GM21447 (cell line): ENCODE measurements around the gene CLCN7.
"Not testable (repeated sequence)": the region's sequence is repeated elsewhere in the genome, so short reads cannot be mapped to it uniquely, and the experiment has no call there.

Experiments used
- ATAC-seq: cut with Tn5 transposase; IDR thresholded peaks from one replicate; pipeline ENCODE4 v1.9.1; 2021; ENCODE audit not compliant: unreplicated experiment

The CLCN7 gene

DNA sequence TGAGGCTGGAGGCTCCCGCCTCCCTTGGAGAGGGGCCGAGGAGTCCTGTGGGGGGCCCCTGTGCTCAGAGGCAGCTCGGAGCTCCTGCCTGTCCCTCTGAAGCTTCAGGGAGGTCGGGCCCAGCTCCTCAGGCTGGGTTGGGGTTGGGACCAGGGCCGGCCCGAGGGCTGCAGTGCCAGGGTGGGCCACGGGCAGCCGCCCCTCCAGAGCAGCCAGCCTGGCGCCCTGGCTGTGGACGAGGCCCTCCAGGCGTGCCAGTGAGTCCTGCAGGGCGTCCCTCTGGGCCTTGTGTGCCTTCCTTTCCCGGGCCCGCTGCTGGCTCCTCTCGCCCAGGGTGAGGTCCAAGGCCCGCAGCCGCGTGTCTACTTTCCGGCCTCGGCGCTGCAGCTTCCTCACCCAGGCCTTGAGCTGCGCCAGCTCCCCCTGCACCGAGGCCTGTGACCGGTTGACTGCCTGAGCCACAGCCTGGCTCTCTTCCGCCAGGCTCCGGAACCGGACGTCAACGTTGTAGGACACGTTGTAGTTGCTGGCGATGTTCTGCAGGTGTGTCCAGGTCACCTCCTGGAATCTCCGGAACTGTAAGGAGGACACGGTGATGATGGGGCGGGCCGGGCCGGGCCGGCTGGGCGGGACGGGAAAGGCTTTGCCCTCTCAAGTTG lies 12.7 kb upstream of the CLCN7 start:
- ATAC-seq: no peak

GRCh38 chr16:1486551-1487390 lies 11.9 kb upstream of the CLCN7 start:
- ATAC-seq: no peak

GRCh38 chr16:1485847-1486496 lies 11.1 kb upstream of the CLCN7 start:
- no peak for ATAC-seq

GRCh38 chr16:1481906-1482835 lies 7.3 kb upstream of the CLCN7 start:
- ATAC-seq: no peak

DNA sequence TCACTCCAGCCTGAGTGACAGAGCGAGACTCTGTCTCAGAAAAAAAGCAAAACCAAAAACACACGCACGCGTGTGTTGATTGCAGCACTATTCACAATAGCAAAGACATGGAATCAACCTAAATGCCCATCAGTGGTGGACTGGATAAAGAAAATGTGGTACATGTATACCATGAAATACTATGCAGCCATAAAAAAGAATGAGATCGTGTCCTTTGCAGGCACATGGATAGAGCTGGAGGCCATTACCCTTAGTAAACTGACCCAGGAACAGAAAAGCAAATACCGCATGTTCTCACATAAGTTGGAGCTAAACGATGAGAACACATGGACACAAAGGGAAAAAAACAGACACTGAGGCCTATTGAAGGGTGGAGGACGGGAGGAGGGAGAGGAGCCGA lies 4.1 kb upstream of the CLCN7 start:
- not testable (repeated sequence) for ATAC-seq

- no peak for ATAC-seq
Observed at GRCh38 chr16:1477033-1477432, 2.2 kb upstream of the CLCN7 start.

- no peak for ATAC-seq
Observed at GRCh38 chr16:1475552-1476114, 805 bp upstream of the CLCN7 start.

GRCh38 chr16:1474082-1474795 lies 589 bp downstream of the CLCN7 start:
- peak; percentile 18 for ATAC-seq

DNA sequence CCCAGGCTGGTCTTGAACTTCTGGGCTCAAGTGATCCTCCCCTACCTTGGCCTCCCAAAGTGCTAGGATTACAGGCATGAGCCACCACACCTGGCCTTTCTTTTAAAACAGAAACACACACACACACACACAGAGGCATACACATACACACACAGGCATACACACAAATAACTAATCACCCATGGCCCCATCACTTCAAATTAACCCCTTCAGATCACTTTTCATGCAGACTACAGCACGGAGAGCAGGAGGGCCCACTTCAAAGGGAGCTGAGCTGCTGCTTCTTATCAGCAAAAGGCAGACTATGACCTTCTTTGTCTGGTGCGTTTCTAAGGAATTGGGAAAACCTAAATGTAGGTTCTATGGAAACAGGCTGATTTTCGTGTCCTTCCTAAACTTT lies 1.9 kb downstream of the CLCN7 start:
- ATAC-seq: no peak

DNA sequence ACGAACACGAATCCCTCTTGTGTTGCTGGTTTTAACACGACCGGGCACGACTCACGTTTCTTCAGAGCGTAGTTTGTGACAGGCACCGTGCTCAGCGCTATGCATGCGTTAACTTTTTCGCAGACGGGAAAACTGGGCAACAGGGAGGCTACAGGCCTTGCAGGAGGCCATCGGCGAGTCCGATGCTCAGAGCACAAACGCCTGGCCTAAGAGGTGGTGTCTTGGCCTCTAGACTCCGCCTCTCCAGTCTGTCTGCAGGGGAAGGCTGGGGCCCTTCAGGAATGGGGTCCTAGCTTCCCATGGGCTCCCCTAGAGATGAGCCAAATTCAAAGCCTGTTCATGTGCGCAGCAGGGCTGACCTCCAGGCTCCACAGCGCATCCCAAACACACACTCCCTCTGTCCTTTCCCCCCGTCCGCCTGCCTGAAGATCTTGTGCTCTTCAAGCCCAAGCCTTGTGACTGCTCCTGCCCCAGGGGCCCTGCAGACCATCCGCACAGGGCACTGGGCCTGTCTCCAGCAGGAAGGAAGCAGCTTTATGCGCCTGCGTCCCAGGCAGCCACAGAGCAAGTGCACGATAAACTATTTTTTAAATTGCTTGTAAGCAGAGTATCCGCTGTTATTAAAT lies 3.1 kb downstream of the CLCN7 start:
- ATAC-seq: no peak

GRCh38 chr16:1470481-1471251 lies 4.2 kb downstream of the CLCN7 start:
- no peak for ATAC-seq

DNA sequence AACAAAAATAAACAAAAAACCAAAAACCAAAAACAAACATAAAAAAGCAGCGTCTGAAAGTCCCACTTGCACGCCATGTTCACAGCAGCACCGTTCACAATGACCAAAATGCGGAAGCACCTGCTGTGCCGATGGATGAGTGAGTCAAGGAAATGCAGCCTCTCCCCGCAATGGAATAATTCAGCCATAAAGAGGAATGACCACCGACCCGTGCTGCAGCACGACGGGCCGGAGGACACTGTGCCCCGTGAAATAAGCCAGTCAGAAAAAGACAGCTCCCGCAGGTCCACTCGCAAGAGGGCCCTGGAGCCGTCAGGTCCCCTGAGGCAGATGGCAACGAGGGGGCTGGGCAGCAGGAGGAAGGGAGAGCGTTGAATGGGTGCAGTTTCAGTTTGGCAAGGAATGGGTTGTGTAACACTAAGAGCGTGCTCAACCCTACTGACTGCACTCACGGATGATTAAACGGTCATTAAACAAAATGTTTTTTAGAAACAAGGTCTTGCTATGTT lies 5.1 kb downstream of the CLCN7 start:
- no peak for ATAC-seq

DNA sequence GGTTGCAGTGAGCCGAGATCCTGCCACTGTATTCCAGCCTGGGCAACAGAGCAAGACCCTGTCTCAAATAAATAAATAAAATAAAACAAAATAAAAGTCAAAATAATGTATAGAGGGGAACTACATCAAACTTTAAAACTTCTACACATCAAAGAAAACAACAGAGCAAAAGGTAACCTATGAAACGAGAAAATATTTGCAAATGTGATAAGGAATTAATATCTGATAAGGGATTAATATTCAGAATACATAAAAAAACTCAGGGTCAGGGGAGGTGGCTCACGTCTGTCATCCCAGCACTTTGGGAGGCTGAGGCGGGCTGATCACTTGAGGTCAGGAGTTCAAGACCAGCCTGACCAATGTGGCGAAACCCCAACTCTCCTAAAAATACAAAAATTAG lies 5.7 kb downstream of the CLCN7 start:
- ATAC-seq: not testable (repeated sequence)

- no peak for ATAC-seq
Observed at GRCh38 chr16:1468426-1468810, 6.4 kb downstream of the CLCN7 start.

DNA sequence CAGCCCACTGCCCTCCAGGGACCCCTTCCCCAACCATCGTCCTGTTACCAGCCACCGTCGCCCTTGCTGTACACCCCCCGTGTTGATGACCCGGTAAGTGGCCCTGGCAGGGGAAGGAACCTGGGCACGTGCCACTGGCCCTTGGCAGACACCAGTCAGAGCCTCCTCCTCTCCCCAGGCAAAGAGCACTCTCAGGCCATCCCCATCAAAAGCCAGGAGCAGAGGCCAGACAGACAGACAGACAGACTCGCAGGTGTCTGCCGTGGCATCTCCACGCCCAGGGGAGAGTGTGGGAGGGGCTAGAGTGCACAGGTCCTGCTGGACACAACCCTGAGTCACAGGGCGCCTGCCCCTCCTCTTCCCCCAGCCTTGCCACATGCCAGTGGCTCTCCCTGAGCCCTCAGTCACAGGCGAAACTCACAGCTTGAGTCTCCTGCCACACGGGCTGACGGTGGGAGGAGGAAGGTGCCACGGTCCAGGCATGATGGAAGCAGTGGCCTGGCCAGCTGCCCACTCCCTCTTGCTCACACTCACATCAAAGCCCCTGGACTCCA lies 7.8 kb downstream of the CLCN7 start:
- no peak for ATAC-seq

DNA sequence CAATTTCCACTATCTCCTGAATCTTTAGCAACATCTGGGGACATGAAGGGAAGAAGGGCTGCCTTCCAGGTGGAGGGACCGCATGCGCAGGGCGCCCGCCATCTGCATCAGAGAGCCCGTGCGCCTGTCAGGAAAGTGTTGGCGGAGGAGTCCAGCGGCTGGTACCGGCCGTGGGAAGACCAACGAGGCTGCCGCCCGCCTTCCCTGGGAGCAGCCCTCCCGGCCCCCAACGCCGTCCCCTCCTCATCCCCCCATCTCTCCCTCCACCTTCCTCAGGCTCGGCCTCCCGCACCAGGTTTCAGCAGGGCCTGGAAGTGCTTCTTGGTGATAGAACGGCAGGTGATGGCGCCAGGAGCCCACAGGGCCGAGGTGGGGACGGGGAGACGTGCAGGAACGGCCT lies 8.8 kb downstream of the CLCN7 start:
- ATAC-seq: no peak

DNA sequence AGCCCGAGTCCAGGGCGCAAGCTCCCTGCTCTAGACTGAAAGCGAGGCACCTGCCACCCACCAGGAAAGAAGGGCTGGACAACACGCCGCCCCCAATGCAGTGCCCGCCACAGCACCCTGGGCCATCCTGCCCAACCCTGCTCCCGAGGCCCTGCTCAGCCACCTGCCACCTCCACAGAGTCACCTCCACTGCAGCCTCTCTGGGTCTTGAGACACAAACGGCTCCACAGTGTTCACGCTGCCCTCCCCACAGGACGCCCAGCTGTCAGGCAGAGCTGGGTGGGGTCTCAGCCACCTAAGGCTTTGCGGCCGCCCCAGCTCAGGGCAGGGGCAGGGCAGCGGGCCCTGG lies 9.3 kb downstream of the CLCN7 start:
- ATAC-seq: no peak

DNA sequence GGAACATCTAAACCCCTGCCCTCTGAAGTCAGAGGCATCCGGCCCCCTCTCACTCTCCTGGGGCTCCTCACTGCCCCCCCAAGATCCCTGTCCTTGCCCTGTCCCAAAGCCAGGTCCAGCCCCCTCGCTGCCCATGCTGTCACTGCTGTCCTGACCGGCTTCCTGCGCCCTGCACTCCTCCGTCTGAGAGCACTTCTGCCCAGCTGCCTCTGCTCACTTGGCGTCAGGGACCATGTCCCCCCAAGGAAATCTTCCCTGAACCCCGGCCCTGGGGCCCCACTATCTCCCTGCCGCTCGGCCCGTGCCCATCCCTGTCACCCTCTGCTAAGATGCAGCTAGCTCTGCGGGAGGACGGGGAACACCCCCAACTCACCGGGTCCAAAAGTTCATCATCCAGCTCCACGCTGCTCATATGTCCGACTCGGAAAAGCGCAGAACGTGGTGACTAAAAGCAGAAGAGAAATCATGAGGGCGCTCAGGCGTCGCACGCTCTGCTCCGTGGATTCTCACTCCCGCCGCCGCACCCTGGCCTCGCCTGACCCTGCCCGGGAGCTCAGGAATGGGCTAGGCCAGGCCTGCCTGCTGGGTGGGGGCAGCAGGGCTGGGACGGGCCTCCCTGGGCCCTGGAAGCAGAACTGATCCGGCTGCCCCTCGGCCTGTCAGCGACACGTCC lies 9.8 kb downstream of the CLCN7 start:
- ATAC-seq: no peak
